Hepatocyte (in vitro differentiated cells): ENCODE measurements around the gene ATXN7L1. TPM values are rescaled to one million over a fixed set of nuclear protein-coding genes. Genes with fewer than 3 reads are reported as not detected.

ENCODE experiments used
- DNase-seq: peaks from one replicate; pipeline ENCODE4 v3.0.0-alpha.2; 2016; ENCODE audit warnings: low spot score
- H2AFZ ChIP-seq: fragments of 200-600 bp; sonication (generic); 2 replicates; pipeline ENCODE4 v1.6.0; 2016; ENCODE audit warnings: antibody characterized with exemption, mild to moderate bottlenecking
- H3K27ac ChIP-seq: fragments of 200-600 bp; sonication (generic); 2 replicates; pipeline ENCODE4 v1.5.1; 2016; ENCODE audit warnings: mild to moderate bottlenecking
- H3K27me3 ChIP-seq: fragments of 200-600 bp; sonication (generic); 2 replicates; pipeline ENCODE4 v1.6.1; 2016
- H3K36me3 ChIP-seq: fragments of 200-600 bp; sonication (generic); replicated peaks from 2 replicates; pipeline ENCODE4 v1.5.1; 2016; ENCODE audit warnings: low read depth; ENCODE audit not compliant: insufficient read depth
- H3K4me1 ChIP-seq: fragments of 200-600 bp; sonication (generic); 2 replicates; pipeline ENCODE4 v1.5.1; 2016; ENCODE audit warnings: mild to moderate bottlenecking, moderate library complexity; ENCODE audit not compliant: insufficient read depth
- H3K4me2 ChIP-seq: fragments of 200-600 bp; sonication (generic); 2 replicates; pipeline ENCODE4 v1.6.0; 2016
- H3K4me3 ChIP-seq: fragments of 200-600 bp; sonication (generic); 2 replicates; pipeline ENCODE4 v1.5.1; 2016; ENCODE audit warnings: mild to moderate bottlenecking
- H3K79me2 ChIP-seq: fragments of 200-600 bp; sonication (generic); 2 replicates; pipeline ENCODE4 v1.6.0; 2017; ENCODE audit warnings: mild to moderate bottlenecking
- H3K9me2 ChIP-seq: fragments of 200-600 bp; sonication (generic); replicated peaks from 2 replicates; pipeline ENCODE4 v1.6.0; 2017; ENCODE audit warnings: mild to moderate bottlenecking; ENCODE audit not compliant: insufficient read depth
- H3K9me3 ChIP-seq: fragments of 200-600 bp; sonication (generic); 2 replicates; pipeline ENCODE4 v1.5.1; 2016; ENCODE audit warnings: low read depth, mild to moderate bottlenecking
- H4K20me1 ChIP-seq: fragments of 200-600 bp; sonication (generic); 2 replicates; pipeline ENCODE4 v1.6.0; 2016; ENCODE audit warnings: mild to moderate bottlenecking; ENCODE audit not compliant: insufficient read depth, poor library complexity, severe bottlenecking
- EZH2 ChIP-seq: fragments of 200-600 bp; sonication (generic); IDR thresholded peaks from 2 replicates; pipeline ENCODE4 v1.6.1; 2016; ENCODE audit warnings: antibody characterized with exemption, mild to moderate bottlenecking, borderline replicate concordance
- EZH2phosphoT487 ChIP-seq: fragments of 200-600 bp; sonication (generic); IDR thresholded peaks from one replicate; pipeline ENCODE4 v1.6.1; 2018; ENCODE audit warnings: antibody characterized with exemption, mild to moderate bottlenecking, low read depth, moderate library complexity; ENCODE audit not compliant: unreplicated experiment, severe bottlenecking
- WGBS: methylation state at CpG from one replicate; pipeline ENCODE4 v1.1.6; 2016; ENCODE audit warnings: low lambda C conversion rate; ENCODE audit errors: missing lambda C conversion rate; 5-methylcytosine and 5-hydroxymethylcytosine counted together
- polyA plus RNA-seq: library from polyadenylated mRNA; unstranded; fragments of >200 nt; fragmentation: Nextera tagmentation; extraction: Ambion mirVana; gene quantifications from 2 replicates; pipeline ENCODE4 v1.2.1, GENCODE V29; 2016
- total RNA-seq: library from RNA; depleted of rRNA; stranded (reverse); fragments of >200 nt; gene quantifications from 2 replicates; pipeline ENCODE4 v1.2.3, GENCODE V29; 2014
- TF ChIP-seq, protein P1 (sequence below): fragments of 200-600 bp; sonication (generic); IDR thresholded peaks from 2 replicates; pipeline ENCODE4 v1.5.1; 2016; ENCODE audit warnings: antibody characterized with exemption, mild to moderate bottlenecking; ENCODE audit not compliant: poor library complexity

The ATXN7L1 gene
- total and polyA plus RNA-seq, 2 experiments from 2014 or later = 8.9 to 9.3 TPM

DNA sequence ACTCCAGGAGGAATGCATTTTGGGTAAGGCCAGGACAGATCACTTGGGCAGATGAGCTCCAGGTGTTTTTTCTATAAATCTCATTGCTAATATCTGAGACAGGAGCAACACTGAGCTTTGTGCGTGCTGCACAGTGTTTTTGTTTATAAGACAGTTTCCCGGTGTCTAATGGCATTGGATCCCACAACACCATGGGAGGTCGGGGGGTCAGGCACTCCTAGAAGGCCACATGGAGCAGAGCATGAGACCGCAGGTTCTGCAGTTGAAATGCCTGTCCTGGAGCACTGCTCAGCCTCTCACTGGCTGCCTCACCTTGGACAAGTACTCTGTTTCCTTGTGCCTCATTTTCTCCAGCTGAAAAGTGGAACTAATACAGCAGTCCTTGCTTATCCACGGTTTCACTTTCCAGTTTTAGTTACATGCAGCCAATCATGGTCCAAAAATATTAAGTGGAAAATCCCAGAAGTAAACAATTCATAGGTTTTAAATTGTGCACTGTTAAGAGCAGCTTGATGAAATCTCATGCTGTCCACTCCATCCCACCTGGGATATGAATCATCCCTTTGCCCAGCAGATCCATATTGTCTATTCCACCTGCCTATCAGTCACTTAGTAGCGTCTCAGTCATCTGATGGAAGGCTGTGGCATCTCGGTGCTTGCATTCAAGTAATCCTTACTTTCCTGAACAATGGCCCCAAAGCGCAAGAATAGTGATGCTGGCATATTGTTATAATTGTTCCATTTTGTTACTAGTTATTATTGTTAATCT lies 35.2 kb downstream of the ATXN7L1 start:
- Histone ChIP-seq H3K4me3 (no peak overlapping the region), H3K36me3 (no peaks in the 10 kb centered on the region), H3K79me2 (no peaks in the 10 kb centered on the region), H3K4me2 (no peak overlapping the region), H3K27me3 (no peaks in the 10 kb centered on the region), H3K27ac (no peak overlapping the region), H3K9me3 (no peaks in the 10 kb centered on the region), H2AFZ (no peak overlapping the region), H3K4me1 (no peaks in the 10 kb centered on the region), H4K20me1 (no peaks in the 10 kb centered on the region), H3K9me2 (no peaks in the 10 kb centered on the region)
- no peak for DNase-seq
- TF ChIP-seq, protein P1, sequence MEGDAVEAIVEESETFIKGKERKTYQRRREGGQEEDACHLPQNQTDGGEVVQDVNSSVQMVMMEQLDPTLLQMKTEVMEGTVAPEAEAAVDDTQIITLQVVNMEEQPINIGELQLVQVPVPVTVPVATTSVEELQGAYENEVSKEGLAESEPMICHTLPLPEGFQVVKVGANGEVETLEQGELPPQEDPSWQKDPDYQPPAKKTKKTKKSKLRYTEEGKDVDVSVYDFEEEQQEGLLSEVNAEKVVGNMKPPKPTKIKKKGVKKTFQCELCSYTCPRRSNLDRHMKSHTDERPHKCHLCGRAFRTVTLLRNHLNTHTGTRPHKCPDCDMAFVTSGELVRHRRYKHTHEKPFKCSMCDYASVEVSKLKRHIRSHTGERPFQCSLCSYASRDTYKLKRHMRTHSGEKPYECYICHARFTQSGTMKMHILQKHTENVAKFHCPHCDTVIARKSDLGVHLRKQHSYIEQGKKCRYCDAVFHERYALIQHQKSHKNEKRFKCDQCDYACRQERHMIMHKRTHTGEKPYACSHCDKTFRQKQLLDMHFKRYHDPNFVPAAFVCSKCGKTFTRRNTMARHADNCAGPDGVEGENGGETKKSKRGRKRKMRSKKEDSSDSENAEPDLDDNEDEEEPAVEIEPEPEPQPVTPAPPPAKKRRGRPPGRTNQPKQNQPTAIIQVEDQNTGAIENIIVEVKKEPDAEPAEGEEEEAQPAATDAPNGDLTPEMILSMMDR = no peak
- TF ChIP-seq EZH2 = no peak
- TF ChIP-seq EZH2phosphoT487 = no peak
- 91% methylated on average over 8 of the region's 8 CpGs for WGBS

DNA sequence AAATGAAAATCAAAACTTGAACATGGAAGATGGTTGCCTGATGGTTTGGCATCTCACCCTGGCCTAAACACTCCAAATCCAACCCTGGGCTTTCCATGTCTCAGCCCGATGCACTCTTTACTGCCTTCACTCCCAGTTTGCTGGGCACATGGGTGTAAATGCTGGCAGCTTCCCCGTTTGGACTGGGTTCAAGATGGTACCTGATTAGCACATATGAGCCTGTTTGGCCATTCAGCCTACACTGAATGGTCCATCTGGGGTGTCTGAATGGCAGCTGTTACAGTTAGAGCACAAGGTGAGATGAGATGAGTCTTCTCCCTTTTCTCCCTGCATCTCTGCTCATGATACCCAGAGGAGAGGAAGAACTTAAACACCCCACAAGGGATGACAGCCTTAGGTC lies 37.1 kb downstream of the ATXN7L1 start:
- H3K79me2 ChIP-seq = peaks cover 2% of the 10 kb centered on the region
- no peaks in the 10 kb centered on the region for H3K4me1 ChIP-seq
- H3K27ac ChIP-seq = no peak overlapping the region
- no peak overlapping the region for H3K4me2 ChIP-seq
- DNase-seq = no peak
- no peaks in the 10 kb centered on the region for H3K9me2 ChIP-seq
- no peak overlapping the region for H3K4me3 ChIP-seq
- H2AFZ ChIP-seq = no peak overlapping the region
- H3K9me3 ChIP-seq = no peaks in the 10 kb centered on the region
- WGBS = 76% methylated on average over 2 of the region's 2 CpGs
- H4K20me1 ChIP-seq = no peaks in the 10 kb centered on the region
- TF ChIP-seq, protein P1 = no peak
- TF ChIP-seq EZH2 = no peak
- no peak for TF ChIP-seq EZH2phosphoT487
- H3K27me3 ChIP-seq = no peaks in the 10 kb centered on the region
- H3K36me3 ChIP-seq = no peaks in the 10 kb centered on the region

DNA sequence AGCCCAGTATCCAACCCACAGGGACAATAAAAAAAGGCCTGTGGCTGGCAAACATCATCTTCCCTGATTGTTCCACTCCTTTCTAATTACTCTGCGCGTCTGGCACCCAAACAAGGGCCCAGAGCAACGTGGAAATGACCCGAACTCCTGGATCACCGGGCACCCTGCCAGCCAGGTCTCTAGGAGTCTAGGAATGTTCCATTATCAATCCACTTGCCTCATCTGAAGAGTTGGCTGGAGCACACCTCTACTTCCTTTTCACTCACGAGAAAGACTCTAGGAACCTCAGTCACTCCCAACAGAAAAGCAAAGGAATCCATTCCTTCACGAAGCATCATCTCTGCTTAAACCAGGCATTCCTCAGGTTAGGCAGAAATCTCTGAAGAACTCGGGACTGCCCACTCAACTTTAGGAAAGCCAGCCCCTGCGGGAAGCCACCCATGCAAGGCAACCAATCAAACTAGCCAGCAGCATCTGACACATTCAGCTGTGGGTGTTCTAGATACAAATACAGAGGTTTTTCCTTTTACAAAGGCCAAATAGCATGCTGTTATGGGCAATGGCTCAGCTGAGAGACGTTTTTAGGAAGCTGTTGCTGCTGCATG lies 37.7 kb downstream of the ATXN7L1 start:
- WGBS = 66% methylated on average over 10 of the region's 10 CpGs
- Histone ChIP-seq H3K79me2 (peaks cover 2% of the 10 kb centered on the region), H3K4me1 (no peaks in the 10 kb centered on the region), H3K9me3 (no peaks in the 10 kb centered on the region), H4K20me1 (no peaks in the 10 kb centered on the region), H3K36me3 (no peaks in the 10 kb centered on the region), H3K4me2 (no peak overlapping the region), H2AFZ (no peak overlapping the region), H3K27me3 (no peaks in the 10 kb centered on the region), H3K9me2 (no peaks in the 10 kb centered on the region), H3K4me3 (no peak overlapping the region), H3K27ac (no peak overlapping the region)
- TF ChIP-seq EZH2 (no peak), EZH2phosphoT487 (no peak)
- TF ChIP-seq, protein P1 = no peak
- DNase-seq = no peak
